MM.1S (cell line): ENCODE measurements around the gene PMEPA1.

Experiments used
- DNase-seq: peaks from one replicate; pipeline ENCODE4 v3.0.0-alpha.2; 2015
- H2AFZ ChIP-seq: fragments of 300-600 bp; sonication (generic); 2 replicates; pipeline ENCODE4 v1.6.0; 2016; ENCODE audit warnings: antibody characterized with exemption, low read length
- H3F3A ChIP-seq: fragments of 300-600 bp; sonication (generic); 2 replicates; pipeline ENCODE4 v1.6.1; 2016; ENCODE audit warnings: mild to moderate bottlenecking, antibody characterized with exemption, low read length, moderate library complexity, mixed read lengths; ENCODE audit not compliant: insufficient read depth
- H3K27ac ChIP-seq: fragments of 300-600 bp; sonication (generic); 2 replicates; pipeline ENCODE4 v1.5.1; 2016; ENCODE audit warnings: mild to moderate bottlenecking, low read length
- H3K27me3 ChIP-seq: fragments of 300-600 bp; sonication (generic); replicated peaks from 2 replicates; pipeline ENCODE4 v1.6.0; 2016; ENCODE audit warnings: low read length; ENCODE audit not compliant: insufficient read depth
- H3K36me3 ChIP-seq: fragments of 300-600 bp; sonication (generic); replicated peaks from 2 replicates; pipeline ENCODE4 v1.6.1; 2016; ENCODE audit warnings: mild to moderate bottlenecking, low read length, mixed read lengths; ENCODE audit not compliant: insufficient read depth
- H3K4me1 ChIP-seq: fragments of 300-600 bp; sonication (generic); 2 replicates; pipeline ENCODE4 v1.6.1; 2016; ENCODE audit warnings: low read length, mixed read lengths
- H3K4me2 ChIP-seq: fragments of 300-600 bp; sonication (generic); 2 replicates; pipeline ENCODE4 v1.6.0; 2016; ENCODE audit warnings: low read depth, low read length
- H3K4me3 ChIP-seq: fragments of 300-600 bp; sonication (generic); 2 replicates; pipeline ENCODE4 v1.5.1; 2016; ENCODE audit warnings: low read length, mixed read lengths
- H3K79me2 ChIP-seq: fragments of 300-600 bp; sonication (generic); 2 replicates; pipeline ENCODE4 v1.6.1; 2016; ENCODE audit warnings: mixed run types, low read length, mixed read lengths
- H3K9ac ChIP-seq: fragments of 300-600 bp; sonication (generic); 2 replicates; pipeline ENCODE4 v1.6.1; 2016; ENCODE audit warnings: low read length, mixed read lengths
- H3K9me2 ChIP-seq: fragments of 300-600 bp; sonication (generic); replicated peaks from 2 replicates; pipeline ENCODE4 v1.6.1; 2016; ENCODE audit warnings: mild to moderate bottlenecking, low read length, mixed read lengths; ENCODE audit not compliant: insufficient read depth
- H3K9me3 ChIP-seq: fragments of 300-600 bp; sonication (generic); replicated peaks from 2 replicates; pipeline ENCODE4 v1.6.1; 2016; ENCODE audit warnings: mild to moderate bottlenecking, low read length, mixed read lengths; ENCODE audit not compliant: insufficient read depth
- H4K20me1 ChIP-seq: fragments of 300-600 bp; sonication (generic); 2 replicates; pipeline ENCODE4 v1.6.1; 2016; ENCODE audit warnings: mild to moderate bottlenecking, low read length, moderate library complexity, mixed read lengths; ENCODE audit not compliant: insufficient read depth
- CTCF ChIP-seq: fragments of 300-600 bp; sonication (generic); IDR thresholded peaks from 2 replicates; pipeline ENCODE4 v1.5.1; 2016; ENCODE audit warnings: antibody characterized with exemption, low read length, mixed read lengths
- EZH2 ChIP-seq: fragments of 300-600 bp; sonication (generic); optimal IDR thresholded peaks from 2 replicates; pipeline ENCODE3; 2017; ENCODE audit warnings: low read depth, mild to moderate bottlenecking, antibody characterized with exemption, low read length, mixed read lengths
- EZH2phosphoT487 ChIP-seq: fragments of 300-600 bp; sonication (generic); IDR thresholded peaks from 2 replicates; pipeline ENCODE4 v1.6.1; 2018; ENCODE audit warnings: antibody characterized with exemption, low read length

Gene PMEPA1

GRCh38 chr20:57670288-57671071 lies 39.3 kb downstream of the PMEPA1 start:
- Histone ChIP-seq H3K79me2 (no peaks in the 10 kb centered on the region), H3K27me3 (no peaks in the 10 kb centered on the region), H3K36me3 (no peaks in the 10 kb centered on the region), H3K9me2 (no peaks in the 10 kb centered on the region), H3F3A (peaks cover 12% of the 10 kb centered on the region; the same call in 1 of the 2 replicates), H3K4me2 (no peak overlapping the region), H3K9me3 (no peaks in the 10 kb centered on the region), H4K20me1 (no peaks in the 10 kb centered on the region), H3K9ac (no peak overlapping the region), H2AFZ (no peak overlapping the region), H3K4me1 (peaks cover 11% of the 10 kb centered on the region), H3K27ac (no peak overlapping the region), H3K4me3 (no peak overlapping the region)
- TF ChIP-seq CTCF = no peak
- no peak for DNase-seq

- TF ChIP-seq EZH2 = no peak
- TF ChIP-seq CTCF = no peak
- no peak for TF ChIP-seq EZH2phosphoT487
- Histone ChIP-seq H3K27me3 (no peaks in the 10 kb centered on the region), H3K27ac (no peak overlapping the region), H3K9me2 (no peaks in the 10 kb centered on the region), H3K4me3 (no peak overlapping the region), H3K79me2 (no peaks in the 10 kb centered on the region), H3F3A (peaks cover 12% of the 10 kb centered on the region; the same call in 1 of the 2 replicates), H3K9ac (no peak overlapping the region), H3K9me3 (no peaks in the 10 kb centered on the region), H3K36me3 (no peaks in the 10 kb centered on the region), H2AFZ (no peak overlapping the region), H3K4me2 (no peak overlapping the region), H4K20me1 (no peaks in the 10 kb centered on the region), H3K4me1 (peaks cover 11% of the 10 kb centered on the region)
- DNase-seq = no peak
These were observed 40.2 kb downstream of the PMEPA1 start for GRCh38 chr20:57669632-57670031.

- H3K4me2 ChIP-seq = peak overlapping the region; percentile 49
- H3K4me1 ChIP-seq = peaks cover 11% of the 10 kb centered on the region
- H3K36me3 ChIP-seq = no peaks in the 10 kb centered on the region
- H4K20me1 ChIP-seq = no peaks in the 10 kb centered on the region
- no peak overlapping the region for H3K4me3 ChIP-seq
- no peaks in the 10 kb centered on the region for H3K9me2 ChIP-seq
- H3K79me2 ChIP-seq = no peaks in the 10 kb centered on the region
- no peak overlapping the region for H3K9ac ChIP-seq
- TF ChIP-seq EZH2phosphoT487 (no peak), EZH2 (no peak), CTCF (no peak)
- H3F3A ChIP-seq = peaks cover 12% of the 10 kb centered on the region; the same call in 1 of the 2 replicates
- peak overlapping the region; percentile 50; the same call in 1 of the 2 replicates for H3K27ac ChIP-seq
- no peaks in the 10 kb centered on the region for H3K27me3 ChIP-seq
- peak overlapping the region; percentile 45; the same call in 1 of the 2 replicates for H2AFZ ChIP-seq
- DNase-seq = peak; percentile 33
- no peaks in the 10 kb centered on the region for H3K9me3 ChIP-seq
These were observed 41.7 kb downstream of the PMEPA1 start for GRCh38 chr20:57667924-57668782.
